ENCODE measurements around the gene NDUFC1.

NDUFC1 gene

GRCh38 chr4:139245590-139245989, 56.7 kb downstream of the NDUFC1 start:
- TF ChIP-seq TAF1 (IDR thresholded peaks at IDR 0.05; ENCODE audit: borderline replicate concordance, insufficient read depth, low read length) (no peak), FOXP2 (optimal IDR thresholded peaks at IDR 0.05; ENCODE audit: borderline replicate concordance, extremely low read depth, extremely low read length, insufficient read depth) (no peak), REST (IDR thresholded peaks at IDR 0.05; ENCODE audit: insufficient read depth in 1 of 2, low read depth in 2 of 2, low read length in 2 of 2) (no peak), POLR2AphosphoS5 (IDR thresholded peaks at IDR 0.05; ENCODE audit: low read depth, low read length) (no peak), SIN3A (IDR thresholded peaks at IDR 0.05; ENCODE audit: borderline replicate concordance, insufficient read depth, low read length) (no peak)

GRCh38 chr4:139243448-139244365, 58.6 kb downstream of the NDUFC1 start:
- TF ChIP-seq TAF1 (IDR thresholded peaks at IDR 0.05; ENCODE audit: borderline replicate concordance, insufficient read depth, low read length) (no peak), FOXP2 (optimal IDR thresholded peaks at IDR 0.05; ENCODE audit: borderline replicate concordance, extremely low read depth, extremely low read length, insufficient read depth) (no peak), SIN3A (IDR thresholded peaks at IDR 0.05; ENCODE audit: borderline replicate concordance, insufficient read depth, low read length) (no peak), POLR2AphosphoS5 (IDR thresholded peaks at IDR 0.05; ENCODE audit: low read depth, low read length) (no peak), REST (IDR thresholded peaks at IDR 0.05; ENCODE audit: insufficient read depth in 1 of 2, low read depth in 2 of 2, low read length in 2 of 2) (no peak)

- no peak for TF ChIP-seq TAF1 (IDR thresholded peaks at IDR 0.05; ENCODE audit: borderline replicate concordance, insufficient read depth, low read length)
- no peak for TF ChIP-seq REST (IDR thresholded peaks at IDR 0.05; ENCODE audit: insufficient read depth in 1 of 2, low read depth in 2 of 2, low read length in 2 of 2)
- TF ChIP-seq POLR2AphosphoS5 (IDR thresholded peaks at IDR 0.05; ENCODE audit: low read depth, low read length): no peak
- TF ChIP-seq FOXP2 (optimal IDR thresholded peaks at IDR 0.05; ENCODE audit: borderline replicate concordance, extremely low read depth, extremely low read length, insufficient read depth): no peak
- TF ChIP-seq SIN3A (IDR thresholded peaks at IDR 0.05; ENCODE audit: borderline replicate concordance, insufficient read depth, low read length): no peak
These were observed 59.7 kb downstream of the NDUFC1 start for GRCh38 chr4:139242511-139243051.

- TF ChIP-seq SIN3A (IDR thresholded peaks at IDR 0.05; ENCODE audit: borderline replicate concordance, insufficient read depth, low read length): no peak
- TF ChIP-seq TAF1 (IDR thresholded peaks at IDR 0.05; ENCODE audit: borderline replicate concordance, insufficient read depth, low read length): no peak
- no peak for TF ChIP-seq REST (IDR thresholded peaks at IDR 0.05; ENCODE audit: insufficient read depth in 1 of 2, low read depth in 2 of 2, low read length in 2 of 2)
- TF ChIP-seq POLR2AphosphoS5 (IDR thresholded peaks at IDR 0.05; ENCODE audit: low read depth, low read length): no peak
- TF ChIP-seq FOXP2 (optimal IDR thresholded peaks at IDR 0.05; ENCODE audit: borderline replicate concordance, extremely low read depth, extremely low read length, insufficient read depth): no peak
These were observed 60.5 kb downstream of the NDUFC1 start for GRCh38 chr4:139241784-139242151.

Measured in PFSK-1 (cell line).